Neural cell (in vitro differentiated cells): ENCODE data around the gene SCN8A. TPM values are rescaled to one million over a fixed set of nuclear protein-coding genes. Genes with fewer than 3 reads are reported as not detected.

Experiments
- H2AFZ ChIP-seq: fragments of 200-600, 300-800 bp; sonication (generic), shearing (Covaris generic); 2 replicates; pipeline ENCODE4 v1.6.0; 2014; ENCODE audit warnings: low read depth, mild to moderate bottlenecking, antibody characterized with exemption, low read length, moderate library complexity
- H3F3A ChIP-seq: fragments of 200-600 bp; shearing (Covaris generic); 2 replicates; pipeline ENCODE4 v1.6.1; 2016; ENCODE audit warnings: mild to moderate bottlenecking, moderate library complexity, mixed read lengths, antibody characterized with exemption, low read length; ENCODE audit not compliant: insufficient read depth, poor library complexity, severe bottlenecking
- H3K27ac ChIP-seq: fragments of 200-600, 300-800 bp; sonication (generic), shearing (Covaris generic); 2 replicates; pipeline ENCODE4 v1.5.1; 2014; ENCODE audit warnings: mild to moderate bottlenecking, low read length, moderate library complexity
- H3K27me3 ChIP-seq: fragments of 300-800, 200-600 bp; sonication (generic), shearing (Covaris generic); 2 replicates; pipeline ENCODE4 v1.6.0; 2014; ENCODE audit warnings: mild to moderate bottlenecking, low read depth, low read length, moderate library complexity; ENCODE audit not compliant: insufficient read depth
- H3K36me3 ChIP-seq: fragments of 300-800, 200-600 bp; sonication (generic), shearing (Covaris generic); 2 replicates; pipeline ENCODE4 v1.5.1; 2014; ENCODE audit warnings: mild to moderate bottlenecking, antibody characterized with exemption, low read length, moderate library complexity; ENCODE audit not compliant: insufficient read depth
- H3K4me2 ChIP-seq: fragments of 300-800, 200-600 bp; sonication (generic), shearing (Covaris generic); 2 replicates; pipeline ENCODE4 v1.6.0; 2014; ENCODE audit warnings: mild to moderate bottlenecking, low read length
- H3K4me3 ChIP-seq: fragments of 300-800, 200-600 bp; sonication (generic), shearing (Covaris generic); 2 replicates; pipeline ENCODE4 v1.5.1; 2014; ENCODE audit warnings: mild to moderate bottlenecking, low read length, moderate library complexity
- H3K79me2 ChIP-seq: fragments of 200-600 bp; shearing (Covaris generic); replicated peaks from 2 replicates; pipeline ENCODE4 v1.6.0; 2014; ENCODE audit warnings: mild to moderate bottlenecking, low read length, moderate library complexity; ENCODE audit not compliant: insufficient read depth
- H3K9ac ChIP-seq: fragments of 300-800, 200-600 bp; sonication (generic), shearing (Covaris generic); 2 replicates; pipeline ENCODE4 v1.6.1; 2016; ENCODE audit warnings: mild to moderate bottlenecking, low read length, mixed read lengths
- H3K9me2 ChIP-seq: fragments of 200-600 bp; shearing (Covaris generic); 2 replicates; pipeline ENCODE4 v1.6.1; 2016; ENCODE audit warnings: mild to moderate bottlenecking, low read length, mixed read lengths; ENCODE audit not compliant: insufficient read depth
- H3K9me3 ChIP-seq: fragments of 200-600, 300-800 bp; sonication (generic), shearing (Covaris generic); 2 replicates; pipeline ENCODE4 v1.6.1; 2016; ENCODE audit warnings: mild to moderate bottlenecking, mixed run types, low read length, moderate library complexity, mixed read lengths
- H4K20me1 ChIP-seq: fragments of 200-600 bp; shearing (Covaris generic); 2 replicates; pipeline ENCODE4 v1.6.1; 2016; ENCODE audit warnings: mild to moderate bottlenecking, mixed run types; ENCODE audit not compliant: insufficient read depth
- CTCF ChIP-seq: fragments of 450-650 bp; IDR thresholded peaks from 2 replicates; pipeline ENCODE4 v1.5.1; 2014; ENCODE audit warnings: antibody characterized with exemption, mild to moderate bottlenecking, moderate library complexity; ENCODE audit not compliant: poor library complexity, severe bottlenecking
- EP300 ChIP-seq: fragments of 450-650 bp; conservative IDR thresholded peaks from 2 replicates; pipeline ENCODE4 v1.6.1; 2014; ENCODE audit warnings: antibody characterized with exemption, mild to moderate bottlenecking, moderate library complexity; ENCODE audit not compliant: poor library complexity, severe bottlenecking
- EZH2 ChIP-seq: fragments of 200-600, 300-800 bp; shearing (Covaris generic), sonication (generic); IDR thresholded peaks from 2 replicates; pipeline ENCODE4 v1.6.1; 2014; ENCODE audit warnings: antibody characterized with exemption, low read length, borderline replicate concordance, mild to moderate bottlenecking; ENCODE audit not compliant: insufficient read depth, poor library complexity, severe bottlenecking
- MXI1 ChIP-seq: fragments of 450-650 bp; conservative IDR thresholded peaks from 2 replicates; pipeline ENCODE4 v1.6.1; 2014; ENCODE audit warnings: antibody characterized with exemption, mild to moderate bottlenecking; ENCODE audit not compliant: poor library complexity, severe bottlenecking
- POLR2AphosphoS5 ChIP-seq: IDR thresholded peaks from 2 replicates; pipeline ENCODE4 v1.6.1; 2012
- RAD21 ChIP-seq: fragments of 450-650 bp; conservative IDR thresholded peaks from 2 replicates; pipeline ENCODE4 v1.6.1; 2014; ENCODE audit warnings: antibody characterized with exemption, mild to moderate bottlenecking, moderate library complexity
- REST ChIP-seq: IDR thresholded peaks from 2 replicates; pipeline ENCODE4 v1.6.1; 2012; ENCODE audit warnings: borderline replicate concordance
- SMC3 ChIP-seq: fragments of 450-650 bp; conservative IDR thresholded peaks from 2 replicates; pipeline ENCODE4 v1.6.1; 2014; ENCODE audit warnings: antibody characterized with exemption, mild to moderate bottlenecking, moderate library complexity; ENCODE audit not compliant: poor library complexity
- TAF1 ChIP-seq: IDR thresholded peaks from 2 replicates; pipeline ENCODE4 v1.6.1; 2012; ENCODE audit warnings: low read depth
- polyA minus RNA-seq: library from RNA; depleted of rRNA, polyadenylated mRNA; stranded (reverse); fragments of >200 nt; gene quantifications from 2 replicates; pipeline ENCODE4 v1.2.3, GENCODE V29; 2014
- polyA plus RNA-seq: library from polyadenylated mRNA; depleted of rRNA; stranded (reverse); fragments of >200 nt; gene quantifications from 2 replicates; pipeline ENCODE4 v1.2.3, GENCODE V29; 2014

Gene SCN8A
- 14.2 and 15.2 TPM in 2 replicates for polyA plus RNA-seq
- polyA minus RNA-seq = 58.7 and 73.0 TPM in 2 replicates

- H3K9me3 ChIP-seq = no peaks in the 10 kb centered on the region
- peaks cover 41% of the 10 kb centered on the region for H3K79me2 ChIP-seq
- H3K4me3 ChIP-seq = peak within 1 kb of the TSS; percentile 92
- H2AFZ ChIP-seq = peak within 1 kb of the TSS; percentile 83
- H3K4me2 ChIP-seq = peak within 1 kb of the TSS; percentile 58
- no peaks in the 10 kb centered on the region for H3K36me3 ChIP-seq
- peak within 1 kb of the TSS; percentile 77 for H3K27ac ChIP-seq
- no peaks in the 10 kb centered on the region for H4K20me1 ChIP-seq
- H3K9me2 ChIP-seq = no peaks in the 10 kb centered on the region
- no peaks in the 10 kb centered on the region for H3K27me3 ChIP-seq
- no peaks in the 10 kb centered on the region for H3F3A ChIP-seq
- TF ChIP-seq MXI1 (peak; percentile 55), CTCF (no peak), SMC3 (peak; percentile 35), RAD21 (peak; percentile 21), POLR2AphosphoS5 (peak; percentile 57), EP300 (peak; percentile 16), TAF1 (peak; percentile 61), EZH2 (no peak), REST (no peak)
- peak within 1 kb of the TSS; percentile 89 for H3K9ac ChIP-seq
Observed at GRCh38 chr12:51591016-51591901, at the start of gene SCN8A. Gene SCN8A (plus strand): TSS chr12:51591233. CDS start chr12:51662818, 71,585 bp downstream.

GRCh38 chr12:51546097-51546496, 44.9 kb upstream of the SCN8A start:
- no peak overlapping the region for H3K27ac ChIP-seq
- no peaks in the 10 kb centered on the region for H4K20me1 ChIP-seq
- TF ChIP-seq POLR2AphosphoS5 = no peak
- TF ChIP-seq REST = no peak
- TF ChIP-seq MXI1 = no peak
- no peak for TF ChIP-seq EP300
- no peak for TF ChIP-seq RAD21
- H3K36me3 ChIP-seq = no peaks in the 10 kb centered on the region
- no peaks in the 10 kb centered on the region for H3K9me2 ChIP-seq
- no peaks in the 10 kb centered on the region for H3K79me2 ChIP-seq
- H3K9me3 ChIP-seq = no peaks in the 10 kb centered on the region
- no peak overlapping the region for H2AFZ ChIP-seq
- no peaks in the 10 kb centered on the region for H3F3A ChIP-seq
- H3K4me3 ChIP-seq = no peak overlapping the region
- no peaks in the 10 kb centered on the region for H3K27me3 ChIP-seq
- no peak overlapping the region for H3K4me2 ChIP-seq
- H3K9ac ChIP-seq = no peak overlapping the region
